Hematopoietic multipotent progenitor cell (in vitro differentiated cells): ENCODE measurements around the gene NAA30. TPM values are rescaled to one million over a fixed set of nuclear protein-coding genes. Genes with fewer than 3 reads are reported as not detected.

ENCODE experiments used
- DNase-seq, 3 donors: peaks; one replicate each; pipeline ENCODE4 v3.0.0-alpha.2; 2011 to 2015; ENCODE audit warnings: low read depth in 2 of 3, low spot score in 2 of 3
- total RNA-seq: library from RNA; depleted of rRNA; stranded (reverse); fragments of >200 nt; gene quantifications from one replicate; pipeline ENCODE4 v1.2.3, GENCODE V29; 2012

Gene NAA30
- total RNA-seq, 1 donor: 9.4 TPM

DNA sequence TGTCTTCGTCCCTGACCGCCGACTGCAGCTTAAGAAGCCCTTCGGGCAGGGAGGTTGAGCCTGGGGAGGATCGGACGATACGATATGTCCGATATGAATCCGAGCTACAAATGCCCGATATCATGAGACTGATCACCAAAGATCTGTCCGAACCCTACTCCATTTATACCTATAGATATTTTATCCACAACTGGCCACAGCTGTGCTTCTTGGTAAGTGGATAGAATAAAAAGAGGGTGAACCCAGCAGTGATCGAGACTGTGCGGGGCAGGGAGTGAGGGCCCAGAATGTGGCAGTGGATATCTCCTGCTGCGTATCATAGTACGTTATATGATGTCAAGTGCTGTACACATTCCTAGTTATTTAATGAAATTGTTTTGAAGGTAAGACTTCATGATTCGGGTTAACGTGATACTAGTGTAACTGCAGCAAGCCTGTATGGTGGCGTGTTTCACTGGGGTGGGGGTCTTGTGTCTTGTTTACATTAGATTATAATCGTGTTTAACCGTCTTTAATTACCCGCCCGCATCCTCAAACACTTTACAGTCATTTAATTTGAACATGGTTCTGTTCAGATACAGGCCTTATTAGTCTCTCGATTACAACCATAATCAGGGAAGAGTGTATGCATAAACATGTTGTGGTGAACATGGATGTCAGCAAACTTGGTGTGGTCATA is 1.3 kb downstream of the NAA30 start:
- DNase-seq: peak in 2 of 3 donors; percentile 5 to 6

DNA sequence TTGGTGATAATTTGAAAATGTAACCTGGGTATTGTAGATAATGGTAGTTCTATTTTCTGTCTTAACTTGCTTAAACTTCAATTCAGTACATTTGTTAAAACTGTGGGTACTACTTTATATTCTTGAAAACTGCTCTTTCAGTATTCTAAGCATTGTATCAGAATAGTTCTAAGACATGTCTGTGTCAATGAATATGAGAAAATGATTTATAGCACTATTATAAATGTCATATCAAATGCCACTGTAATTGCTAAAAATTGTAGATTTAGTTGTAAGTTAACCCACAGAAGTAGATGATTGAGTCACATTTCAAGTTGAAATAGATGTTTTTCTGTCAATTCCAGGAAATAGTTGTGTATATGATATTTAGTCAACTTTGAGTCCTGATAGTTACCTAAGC is 2.4 kb downstream of the NAA30 start:
- no peak for DNase-seq

DNA sequence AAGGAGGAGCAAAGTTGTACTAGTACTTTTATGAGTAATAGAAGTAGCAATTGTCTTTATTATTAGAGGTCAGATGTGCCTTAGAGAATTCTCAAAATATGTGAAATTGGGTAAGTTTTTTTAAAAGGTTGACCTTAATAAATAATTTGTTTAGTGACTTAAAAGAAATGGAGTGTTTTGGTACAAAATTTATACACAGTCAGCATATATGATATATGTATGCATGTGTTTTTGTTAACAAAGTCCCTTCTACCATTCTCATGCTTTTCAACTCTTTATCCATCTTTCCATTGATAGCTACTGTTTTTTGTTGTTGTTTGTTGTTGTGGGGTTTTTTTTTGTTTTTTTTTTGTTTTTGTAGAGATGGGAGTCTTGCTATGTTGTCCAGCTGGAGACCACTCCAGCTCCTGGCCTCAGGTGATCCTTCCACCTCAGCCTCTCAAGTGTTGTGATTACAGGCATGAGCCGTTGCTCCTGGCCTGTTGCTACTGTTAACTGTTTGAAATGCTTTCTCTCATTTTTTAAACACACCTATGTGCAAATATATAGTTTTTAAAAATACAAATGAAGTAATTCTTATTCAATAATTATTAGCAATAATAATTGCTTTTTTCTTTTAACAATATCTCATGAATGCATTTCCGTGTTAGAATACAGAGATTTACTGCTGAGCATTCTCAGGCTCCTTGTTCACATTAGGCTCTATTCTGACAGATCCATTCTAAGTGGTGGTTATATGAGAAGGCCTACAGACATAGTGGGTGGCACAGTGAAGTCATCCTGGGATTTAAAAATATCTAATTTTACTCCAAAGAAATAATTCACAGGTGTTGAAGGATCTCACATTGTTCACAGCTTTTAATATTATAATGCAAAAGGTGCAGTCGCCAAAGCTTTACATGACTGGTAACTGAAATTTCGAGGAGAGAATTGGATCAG is 10.4 kb downstream of the NAA30 start:
- no peak for DNase-seq

DNA sequence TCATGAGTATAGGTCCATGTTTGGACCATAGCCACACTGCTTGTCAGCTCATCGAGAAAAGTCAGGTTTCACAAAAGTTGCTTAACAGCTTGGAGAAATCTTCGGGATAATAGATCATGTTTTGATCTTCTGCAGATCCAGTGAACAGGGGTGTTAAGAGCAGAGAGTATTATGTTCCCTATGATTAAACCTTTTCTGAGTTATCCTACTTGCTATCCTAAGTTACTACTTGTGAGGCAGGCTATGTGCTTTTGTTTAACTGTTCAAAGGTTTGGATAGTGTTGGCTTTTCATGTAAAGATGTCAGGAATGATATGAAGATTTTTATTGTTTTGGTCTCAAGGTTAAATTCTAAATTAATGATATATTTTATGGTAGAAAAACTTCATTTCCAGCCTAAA is 11.1 kb downstream of the NAA30 start:
- no peak for DNase-seq

DNA sequence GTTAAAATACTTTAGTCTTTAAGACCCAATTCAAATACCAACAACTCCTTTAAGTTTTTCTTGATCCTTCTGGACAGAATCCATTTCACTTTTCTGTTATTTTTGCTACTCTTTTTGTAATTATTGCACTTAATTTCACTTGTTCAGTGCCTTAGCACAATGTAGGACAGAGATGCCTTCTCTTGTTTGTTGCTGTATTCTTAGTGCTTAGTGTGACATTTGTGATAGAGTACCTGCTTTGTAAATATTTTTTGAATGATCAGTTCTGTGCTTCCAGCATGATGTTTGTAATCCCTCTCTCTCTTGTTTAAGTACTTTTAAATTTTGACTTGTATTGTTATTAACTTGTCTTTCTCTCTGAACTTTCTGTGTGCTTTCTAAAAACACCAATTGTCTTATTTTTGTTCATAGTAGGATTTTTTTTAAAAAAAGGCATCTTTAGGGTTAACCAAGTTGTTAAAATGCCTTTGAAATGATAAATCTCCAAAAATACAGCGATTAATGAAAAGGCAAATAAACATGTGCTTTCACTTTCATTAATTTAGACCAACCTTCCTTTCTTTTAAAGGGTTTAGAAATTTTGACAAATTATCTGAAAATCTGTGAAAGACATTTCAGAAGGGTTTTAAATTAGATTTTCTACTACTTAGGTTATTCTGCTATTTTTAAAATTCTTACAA is 11.9 kb downstream of the NAA30 start:
- no peak for DNase-seq

DNA sequence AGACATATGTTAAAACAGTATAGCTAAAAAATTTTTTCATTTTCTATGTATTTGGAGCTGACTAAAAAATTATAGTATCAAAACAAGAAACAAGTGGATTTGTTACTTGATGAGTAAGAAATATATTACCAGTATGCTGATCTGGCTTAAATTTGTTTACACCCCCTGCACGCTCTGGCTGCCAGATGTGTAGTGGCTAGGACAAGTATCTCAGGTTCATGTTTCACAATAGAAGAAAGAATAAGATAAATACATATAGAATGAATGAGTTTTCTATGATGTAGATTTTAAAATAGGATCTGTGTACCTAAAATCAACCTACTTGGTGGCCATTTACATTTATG is 13.1 kb downstream of the NAA30 start:
- no peak for DNase-seq

DNA sequence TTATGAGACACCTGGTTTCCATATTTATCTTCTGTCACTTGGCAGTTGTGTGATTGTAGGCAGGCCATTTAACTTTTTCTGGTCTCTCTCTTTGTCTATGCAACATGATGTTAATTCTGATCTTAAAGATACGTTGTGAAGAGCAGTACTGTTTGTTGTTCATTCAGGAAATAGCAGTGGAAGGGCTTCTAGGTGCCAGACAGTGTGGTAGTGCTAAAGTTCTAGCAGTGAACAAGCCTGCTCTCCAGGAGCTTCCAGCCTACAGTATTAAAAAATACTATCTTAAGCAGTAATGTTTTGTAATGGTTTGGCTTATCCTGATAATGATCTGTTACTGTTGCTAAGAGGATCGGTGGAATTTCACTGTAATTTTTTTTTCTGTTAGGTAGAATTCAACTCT is 15.2 kb downstream of the NAA30 start:
- no peak for DNase-seq

DNA sequence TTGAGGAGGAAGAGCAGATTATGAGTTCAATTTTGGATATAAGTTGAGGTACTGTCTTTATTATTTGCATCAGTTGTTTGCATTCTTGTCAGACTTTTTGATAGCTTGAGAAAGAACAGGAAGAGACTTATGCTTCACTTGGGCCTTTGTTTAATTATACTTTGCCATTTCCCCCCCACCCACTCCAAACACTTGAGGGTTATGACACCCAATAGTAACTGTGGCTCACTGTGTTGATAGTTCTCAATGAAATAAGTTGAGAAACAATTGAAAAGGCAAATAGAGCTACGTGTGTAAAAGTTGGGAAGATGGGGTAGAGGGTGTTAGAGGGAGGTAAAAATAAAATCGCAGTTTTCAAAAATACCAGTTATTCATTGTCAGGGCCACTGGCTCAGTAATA is 17.7 kb downstream of the NAA30 start:
- no peak for DNase-seq

DNA sequence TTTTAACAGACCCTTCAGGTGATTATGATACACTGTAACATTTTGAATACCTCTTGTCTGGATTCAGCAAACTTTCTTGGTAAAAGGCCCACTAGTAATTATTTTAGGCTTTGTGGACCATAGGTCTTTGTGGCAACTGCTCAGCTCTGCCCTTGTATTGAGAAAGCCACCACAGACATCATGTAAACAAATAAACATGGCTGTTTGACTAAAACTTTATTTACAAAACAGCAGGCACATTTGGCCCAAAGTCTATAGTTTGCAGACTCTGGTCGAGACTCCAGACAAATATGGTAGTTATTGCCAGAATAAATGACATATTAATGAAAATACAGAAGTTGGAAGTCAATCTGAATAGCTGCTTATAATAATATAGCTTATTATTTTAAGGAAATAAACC is 18.2 kb downstream of the NAA30 start:
- DNase-seq: no peak

DNA sequence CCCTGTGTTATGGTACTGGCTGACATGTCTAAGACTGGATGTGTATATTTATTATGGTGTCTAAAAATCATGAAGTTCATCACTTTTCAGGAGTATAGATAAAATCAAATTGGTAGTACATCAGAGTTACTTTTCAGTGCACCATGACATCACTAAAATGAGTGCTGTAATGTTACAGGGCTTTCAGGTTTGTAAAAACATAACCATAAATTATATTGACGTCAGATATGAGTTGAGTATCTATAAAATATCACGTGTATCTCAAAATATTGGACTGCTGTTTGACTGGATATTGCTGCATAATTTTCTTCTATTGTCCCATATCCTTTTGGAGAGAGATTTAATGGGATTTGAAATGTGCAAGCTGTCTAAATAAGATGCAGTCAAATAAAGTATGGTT is 22.0 kb downstream of the NAA30 start:
- no peak for DNase-seq

DNA sequence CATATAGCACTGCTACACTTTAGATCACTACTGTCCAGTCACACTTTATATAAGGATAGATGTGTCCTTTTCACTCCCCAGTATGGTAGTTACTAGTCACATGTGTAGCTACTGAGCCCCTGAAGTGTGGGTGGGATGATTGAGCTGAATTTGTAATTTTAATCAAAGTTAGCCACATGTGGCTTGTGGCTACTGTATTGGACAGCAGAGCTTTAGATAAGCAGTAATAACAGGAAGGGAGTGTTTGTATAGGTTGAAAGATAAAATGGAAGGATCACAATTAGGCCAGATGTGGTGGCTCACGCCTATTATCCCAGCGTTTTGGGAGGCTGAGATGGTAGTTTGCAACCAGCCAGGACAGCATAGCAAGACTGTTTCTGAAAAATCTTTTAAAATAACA is 23.5 kb downstream of the NAA30 start:
- peak in 2 of 3 donors; percentile 3 to 10 for DNase-seq

DNA sequence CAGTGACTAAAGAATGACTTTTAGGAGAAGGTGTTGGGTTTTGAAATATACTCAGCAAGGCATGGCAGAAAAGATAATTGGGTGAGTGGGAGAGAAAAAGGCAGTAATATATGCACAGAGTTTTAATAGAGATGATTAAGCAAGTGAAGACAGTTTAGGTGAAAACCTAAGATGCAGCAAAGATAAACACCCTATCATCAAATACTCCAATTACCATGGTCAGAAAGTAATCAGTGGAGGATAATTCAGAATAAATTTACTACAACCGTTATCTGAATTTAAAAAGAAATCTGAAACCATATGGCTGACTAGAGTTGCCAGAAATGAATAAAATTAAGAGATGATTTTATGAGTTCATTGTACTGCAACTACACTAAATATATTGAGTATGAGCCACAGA is 26.8 kb downstream of the NAA30 start:
- no peak for DNase-seq

DNA sequence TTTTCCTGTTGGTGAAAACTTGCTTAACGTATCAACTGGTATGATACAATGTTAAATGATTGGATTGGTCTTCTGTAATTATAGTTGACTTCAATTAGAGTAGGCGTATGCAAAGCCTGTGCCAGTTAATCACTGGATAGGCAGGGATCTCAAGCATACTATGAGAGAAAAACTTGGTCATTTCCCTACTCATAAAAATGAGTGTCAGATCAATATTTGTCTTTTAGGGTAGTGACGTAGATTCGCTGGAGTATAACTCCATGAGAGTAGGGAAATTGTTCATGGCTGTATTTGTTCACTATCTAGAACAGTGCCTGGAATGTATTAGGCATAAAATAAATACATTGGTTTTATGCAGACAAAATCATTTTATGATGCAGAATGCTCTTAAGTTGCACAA is 28.6 kb downstream of the NAA30 start:
- no peak for DNase-seq

DNA sequence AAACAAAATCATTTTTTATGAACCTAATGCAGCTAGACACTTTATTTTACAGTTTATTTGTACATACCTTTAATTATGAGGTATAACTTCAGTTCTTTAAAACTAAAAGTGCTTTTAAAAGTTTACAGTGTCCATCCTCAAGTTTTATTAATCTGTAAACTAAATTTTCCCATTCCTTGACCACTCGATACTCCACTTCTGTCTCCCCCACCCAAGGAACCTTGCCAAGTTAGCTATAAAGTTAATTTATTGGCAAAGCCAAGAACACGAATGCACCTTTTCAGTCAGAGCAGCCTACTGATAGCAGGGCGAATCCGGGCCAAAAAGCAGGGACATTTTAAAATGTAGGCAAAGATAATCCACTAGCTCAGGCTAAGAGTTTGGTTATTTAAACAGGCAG is 29.6 kb downstream of the NAA30 start:
- no peak for DNase-seq

DNA sequence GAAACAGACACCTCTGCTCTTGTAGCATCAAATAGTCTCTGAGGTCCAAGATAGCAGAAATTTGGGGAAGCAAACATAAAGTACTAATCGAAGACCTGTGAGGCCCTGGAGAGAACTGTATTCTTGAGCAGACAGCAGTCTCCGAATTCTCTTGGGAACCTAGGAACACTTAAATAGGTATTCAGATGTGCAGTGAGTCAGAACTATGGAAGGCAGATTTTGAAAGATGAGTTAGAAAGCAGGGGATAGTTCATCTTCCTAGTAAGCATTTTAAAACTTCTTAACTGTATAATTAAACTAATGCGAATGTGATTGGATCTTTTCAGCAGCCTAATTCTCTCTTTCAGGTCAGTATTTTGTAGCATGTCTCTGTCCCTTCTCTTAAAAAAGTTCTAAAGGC is 30.6 kb downstream of the NAA30 start:
- no peak for DNase-seq

DNA sequence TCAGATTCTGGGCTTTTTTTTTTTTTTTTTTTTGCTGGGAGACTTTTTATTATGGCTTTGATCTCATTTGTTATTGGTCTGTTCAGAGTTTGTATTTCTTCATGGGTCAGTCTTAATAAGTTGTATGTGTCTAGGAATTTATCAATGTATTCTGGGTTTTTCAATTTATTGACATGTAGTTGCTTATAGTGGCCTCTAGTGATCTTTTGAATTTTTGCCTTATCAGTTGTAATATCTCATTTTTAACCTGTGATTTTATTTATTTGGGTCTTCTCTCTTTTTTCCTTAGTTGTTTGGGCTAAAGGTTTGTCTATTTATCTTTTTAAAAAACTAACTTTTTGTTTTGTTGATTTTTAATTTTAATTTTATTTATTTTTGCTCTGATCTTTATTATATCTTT is 45.5 kb downstream of the NAA30 start:
- no peak for DNase-seq

DNA sequence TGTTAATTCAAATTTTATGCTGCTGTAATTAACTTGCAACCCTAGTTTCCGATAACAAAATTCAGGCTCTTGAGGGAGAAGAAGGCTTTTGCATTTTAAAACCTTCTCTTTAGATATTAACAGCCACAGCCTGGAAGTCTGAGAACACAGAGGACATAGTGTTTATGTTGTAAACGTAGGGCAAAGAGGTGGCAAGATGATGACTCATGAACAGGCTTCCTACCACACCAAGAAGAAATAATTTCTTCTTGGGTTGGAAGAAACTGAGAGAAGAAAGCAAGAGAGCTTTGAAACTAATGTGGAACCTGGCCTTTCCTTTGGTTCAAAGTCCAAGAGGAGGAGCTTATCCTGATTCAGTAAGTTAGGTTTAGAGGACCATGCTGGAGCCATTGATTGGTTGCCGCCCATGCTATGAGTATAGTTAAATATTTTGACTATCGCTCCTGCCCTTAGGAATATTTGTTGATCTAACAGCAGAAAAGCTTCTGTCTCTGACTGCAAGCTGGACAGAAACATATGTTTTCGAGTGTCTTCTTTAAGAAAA is 71.5 kb downstream of the NAA30 start:
- DNase-seq: no peak

DNA sequence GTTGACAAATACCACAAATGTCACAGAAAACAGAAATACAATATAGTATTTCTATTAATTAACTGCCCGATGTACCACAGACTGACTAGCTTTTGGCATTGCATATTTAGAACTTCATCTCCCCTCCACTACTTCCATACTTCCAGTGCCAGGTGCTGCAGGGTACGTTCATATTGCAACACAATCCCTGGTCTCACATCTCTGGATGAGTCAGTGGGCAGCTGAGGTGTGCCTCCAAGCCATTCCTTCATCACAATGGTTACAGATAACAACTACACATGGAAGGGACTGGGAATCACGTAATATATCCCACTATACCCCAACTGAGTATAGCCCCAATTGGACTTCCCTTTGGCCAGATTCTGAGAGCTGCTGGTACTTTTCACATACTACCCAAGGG is 72.2 kb downstream of the NAA30 start:
- DNase-seq: no peak

DNA sequence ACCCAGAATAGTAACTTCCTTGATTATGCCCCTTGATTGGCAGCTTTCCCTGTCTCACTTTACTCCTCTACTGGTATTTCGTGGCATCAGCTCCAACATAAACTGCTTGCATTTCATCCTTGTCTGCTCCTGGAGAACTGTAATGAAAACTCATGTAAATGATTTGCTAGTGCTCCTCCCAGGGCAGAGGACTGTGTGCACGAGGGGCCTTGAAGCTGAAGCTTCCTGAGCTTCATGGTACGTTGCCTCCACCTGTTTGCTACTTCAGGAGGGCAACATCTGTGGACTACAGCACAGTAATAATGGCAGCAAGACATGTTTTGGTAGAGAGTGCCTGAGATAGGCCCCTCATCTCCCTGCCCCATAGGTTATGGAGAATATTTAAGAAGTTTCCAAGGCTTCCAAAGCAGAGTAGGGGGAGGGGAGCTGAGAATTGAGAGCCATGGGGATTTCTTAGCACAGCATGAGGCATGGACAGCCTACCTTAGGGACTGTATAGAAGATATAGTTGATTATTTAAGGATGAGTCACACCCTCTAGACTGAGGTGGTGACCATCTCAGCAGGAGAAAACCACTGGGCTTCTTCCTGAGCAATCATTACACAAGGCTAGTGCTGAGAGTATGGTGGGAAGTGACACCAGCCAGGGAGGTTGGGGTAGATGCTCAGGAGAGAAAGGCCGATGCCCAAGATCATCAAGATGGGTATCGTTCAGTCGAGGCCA is 73.8 kb downstream of the NAA30 start:
- DNase-seq: no peak
